GM12878 (cell line): Measurements from ENCODE around the gene PRKCQ. TPM values are rescaled to one million over a fixed set of nuclear protein-coding genes. Genes with fewer than 3 reads are reported as not detected.

Experiments used
- ATAC-seq: fragments of 200-7000 bp; cut with Tn5 transposase; 3 replicates; pipeline ENCODE4 v1.9.1; 2020; ENCODE audit warnings: mild to moderate bottlenecking, moderate library complexity
- BruUV-seq: library from RNA; stranded (reverse); fragments of 400-500 nt; replicated peaks from 2 replicates; lab custom pipeline; 2021; lab: Mats Ljungman, UMichigan
- CTCF ChIA-PET: fragments of 300-600 bp; sonication (Branson Sonifier 250); formaldehyde crosslinking; extraction: SDS; loops from one replicate; lab custom pipeline; 2021; ENCODE audit warnings: inconsistent platforms; lab: Yijun Ruan, JAX
- POLR2A ChIA-PET: fragments of 350-600 bp; formaldehyde crosslinking; extraction: SDS; loops from one replicate; lab custom pipeline; 2021; ENCODE audit warnings: inconsistent platforms; lab: Charles Lee
- RAD21 ChIA-PET: fragments of 300-600 bp; sonication (Branson Sonifier 250); formaldehyde crosslinking; loops from one replicate; lab custom pipeline; 2023; ENCODE audit warnings: antibody characterized with exemption; ENCODE audit not compliant: unreplicated experiment; lab: Charles Lee
- SMC1A ChIA-PET: fragments of 300-600 bp; sonication (Branson Sonifier 250); formaldehyde crosslinking; loops from one replicate; lab custom pipeline; 2023; ENCODE audit not compliant: unreplicated experiment, uncharacterized antibody; lab: Charles Lee
- DNase-seq: peaks from one replicate; pipeline ENCODE4 v3.0.0-alpha.2; 2011; ENCODE audit warnings: low read depth, low spot score
- FAIRE-seq: peaks from 3 replicates; lab custom pipeline; 2011; peaks lifted over from hg19 to GRCh38; lab: Jason Lieb, UNC
- H2AFZ ChIP-seq: 2 replicates; pipeline ENCODE4 v1.6.0; 2011; ENCODE audit warnings: low read depth, low read length, control low read depth; ENCODE audit not compliant: control insufficient read depth
- H3K27ac ChIP-seq: 2 replicates; pipeline ENCODE4 v1.5.1; 2011; ENCODE audit warnings: control low read depth; ENCODE audit not compliant: control insufficient read depth, insufficient read depth
- H3K27me3 ChIP-seq, 2 experiments: replicated peaks in 1 of 2; 2 replicates each; pipeline versions ENCODE4 v1.6.0 to v1.6.1; 2011; ENCODE audit warnings: low read length in 1 of 2; ENCODE audit not compliant: control insufficient read depth in 2 of 2, insufficient read depth in 2 of 2
- H3K36me3 ChIP-seq, 2 experiments: 2 replicates each; pipeline ENCODE4 v1.5.1; 2011; ENCODE audit warnings: low read length in 1 of 2; ENCODE audit not compliant: control insufficient read depth in 2 of 2, insufficient read depth in 2 of 2
- H3K4me1 ChIP-seq: 2 replicates; pipeline ENCODE4 v1.6.1; 2011; ENCODE audit warnings: mild to moderate bottlenecking, low read length, moderate library complexity, mixed read lengths; ENCODE audit not compliant: control insufficient read depth, insufficient read depth
- H3K4me2 ChIP-seq: 2 replicates; pipeline ENCODE4 v1.6.0; 2011; ENCODE audit warnings: control low read depth; ENCODE audit not compliant: control insufficient read depth, insufficient read depth
- H3K4me3 ChIP-seq: fragments of 200-600 bp; sonication (generic); 2 replicates; pipeline ENCODE4 v1.5.1; 2016
- H3K79me2 ChIP-seq: 2 replicates; pipeline ENCODE4 v1.6.0; 2011; ENCODE audit warnings: low read length; ENCODE audit not compliant: control insufficient read depth, insufficient read depth
- H3K9ac ChIP-seq: 2 replicates; pipeline ENCODE4 v1.8.0; 2011; ENCODE audit warnings: low read length, control low read depth, mixed read lengths; ENCODE audit not compliant: control insufficient read depth, insufficient read depth
- H3K9me3 ChIP-seq: replicated peaks from 3 replicates; pipeline ENCODE4 v1.5.1; 2011; ENCODE audit warnings: mild to moderate bottlenecking, low read length; ENCODE audit not compliant: control insufficient read depth, insufficient read depth
- H4K20me1 ChIP-seq: 2 replicates; pipeline ENCODE4 v1.6.0; 2011; ENCODE audit not compliant: control insufficient read depth, insufficient read depth
- ATF2 ChIP-seq: IDR thresholded peaks from 2 replicates; pipeline ENCODE4 v1.6.1; 2012; ENCODE audit warnings: low read length, inconsistent platforms
- BCL11A ChIP-seq: IDR thresholded peaks from 2 replicates; pipeline ENCODE4 v1.6.1; 2011; ENCODE audit warnings: low read depth, low read length
- BCL3 ChIP-seq: IDR thresholded peaks from 2 replicates; pipeline ENCODE4 v1.6.1; 2011; ENCODE audit warnings: borderline replicate concordance, low read depth, mild to moderate bottlenecking, moderate library complexity, low read length; ENCODE audit not compliant: insufficient read depth, poor library complexity, severe bottlenecking
- CBX3 ChIP-seq: fragments of 200-600 bp; sonication (generic); IDR thresholded peaks from 2 replicates; pipeline ENCODE4 v1.6.1; 2016; ENCODE audit warnings: low read depth, borderline replicate concordance
- CEBPB ChIP-seq, 2 experiments: fragments of 150-350 bp in 1 of 2; IDR thresholded peaks; 2 replicates each; pipeline ENCODE4 v1.6.1; 2012 to 2014; ENCODE audit warnings: low read depth in 2 of 2, low read length in 2 of 2, borderline replicate concordance in 1 of 2, inconsistent platforms in 1 of 2
- CREB1 ChIP-seq: IDR thresholded peaks from 2 replicates; pipeline ENCODE4 v1.6.1; 2012; ENCODE audit warnings: low read depth, mild to moderate bottlenecking, inconsistent platforms
- DPF2 ChIP-seq: fragments of 450-650 bp; IDR thresholded peaks from 2 replicates; pipeline ENCODE4 v1.6.1; 2017; ENCODE audit warnings: mild to moderate bottlenecking
- GATAD2B ChIP-seq: fragments of 450-650 bp; conservative IDR thresholded peaks from 2 replicates; pipeline ENCODE4 v1.6.1; 2017; ENCODE audit warnings: low read depth, mild to moderate bottlenecking, moderate library complexity
- HCFC1 ChIP-seq: fragments of 150-350 bp; IDR thresholded peaks from 2 replicates; pipeline ENCODE4 v1.6.1; 2014; ENCODE audit warnings: low read length
- IRF4 ChIP-seq: IDR thresholded peaks from 2 replicates; pipeline ENCODE4 v1.6.1; 2011; ENCODE audit warnings: low read depth, low read length
- JUND ChIP-seq: IDR thresholded peaks from 2 replicates; pipeline ENCODE4 v1.6.1; 2012; ENCODE audit warnings: low read depth, mild to moderate bottlenecking, low read length, improper control_type of control experiment, moderate library complexity
- PAX8 ChIP-seq: fragments of 450-650 bp; IDR thresholded peaks from 2 replicates; pipeline ENCODE4 v1.6.1; 2017; ENCODE audit warnings: mild to moderate bottlenecking, moderate library complexity
- STAT1 ChIP-seq: fragments of 450-650 bp; conservative IDR thresholded peaks from 2 replicates; pipeline ENCODE4 v1.6.1; 2014; ENCODE audit warnings: antibody characterized with exemption, mild to moderate bottlenecking
- TAF1 ChIP-seq: IDR thresholded peaks from 2 replicates; pipeline ENCODE4 v1.6.1; 2011; ENCODE audit warnings: mild to moderate bottlenecking, low read depth, low read length, borderline replicate concordance
- TARDBP ChIP-seq: IDR thresholded peaks from 2 replicates; pipeline ENCODE4 v1.6.1; 2016; ENCODE audit warnings: borderline replicate concordance
- ZNF24 ChIP-seq: fragments of 450-650 bp; IDR thresholded peaks from 2 replicates; pipeline ENCODE4 v1.6.1; 2017; ENCODE audit warnings: antibody characterized with exemption, mild to moderate bottlenecking
- ZSCAN29 ChIP-seq: fragments of 450-650 bp; IDR thresholded peaks from 2 replicates; pipeline ENCODE4 v1.6.1; 2017; ENCODE audit warnings: mild to moderate bottlenecking, moderate library complexity
- WGBS: methylation state at CpG from one replicate; pipeline ENCODE4 v1.1.6; 2016; ENCODE audit warnings: low lambda C conversion rate; ENCODE audit not compliant: insufficient replicate concordance, insufficient coverage; ENCODE audit errors: missing lambda C conversion rate; 5-methylcytosine and 5-hydroxymethylcytosine counted together
- in situ Hi-C: fragments of 300-500 bp; cut with MboI; formaldehyde crosslinking; loops from 9 replicates; pipeline ENCODE4 v1.14.3; 2018; ENCODE audit warnings: mixed read lengths
- intact Hi-C: fragments of 100-400 bp; cut with micrococcal nuclease; formaldehyde crosslinking; loops from one replicate; pipeline ENCODE4 v1.14.2; 2022; ENCODE audit not compliant: unreplicated experiment
- polyA plus RNA-seq, 11 experiments: library from polyadenylated mRNA; depleted of rRNA in 4 of 11; unstranded in 6 of 11; stranded (reverse) in 5 of 11; fragments of >200 nt; fragmentation: Nextera tagmentation in 4 of 11; fragmentation: Illumina TruSeq in 1 of 11; extraction: Ambion mirVana in 4 of 11; extraction: Trizol in 1 of 11; gene quantifications; 1 replicate in 1 of 11; 2 replicates in 10 of 11; pipeline versions ENCODE4 v1.2.1 to v1.2.3, GENCODE V29; 2011 to 2016; ENCODE audit warnings: inconsistent platforms in 2 of 11, missing spikeins in 2 of 11, low read depth in 1 of 11
- total RNA-seq, 4 experiments: library from RNA; depleted of rRNA in 3 of 4; stranded (reverse); fragments of >200 nt in 3 of 4; fragmentation: Illumina TruSeq in 1 of 4; extraction: Trizol in 1 of 4; gene quantifications; 2 replicates each; pipeline versions ENCODE4 v1.2.1 to v1.2.3, GENCODE V29; 2013 to 2021

The PRKCQ gene
- total and polyA plus RNA-seq, 10 of the 15 experiments (the other 5 are each of a cell fraction or from before 2014, with no cell fraction given) = 0.26 to 8.9 (median 0.98) TPM

GRCh38 chr10:6621536-6621935 lies 41.5 kb upstream of the PRKCQ start:
- ChIA-PET RAD21 (no interaction called here), SMC1A (no interaction called here), CTCF (no interaction called here), POLR2A (no interaction called here)
- 25% methylated on average over 5 of the region's 5 CpGs for WGBS
- TF ChIP-seq ZNF24 (no peak), BCL3 (no peak), PAX8 (no peak), DPF2 (no peak), IRF4 (no peak), ATF2 (no peak), TARDBP (no peak), GATAD2B (no peak), STAT1 (no peak), BCL11A (no peak), JUND (no peak), CBX3 (no peak), HCFC1 (no peak), CREB1 (no peak), CEBPB (IDR thresholded peaks at IDR 0.05; ENCODE audit: borderline replicate concordance in 1 of 2, low read depth in 2 of 2, low read length in 2 of 2) (no peak), ZSCAN29 (no peak), TAF1 (no peak)
- H3K9ac ChIP-seq = no peak overlapping the region
- no peaks in the 10 kb centered on the region for H4K20me1 ChIP-seq
- FAIRE-seq (no peak), ATAC-seq (no peak), DNase-seq (no peak)
- H3K4me3 ChIP-seq = no peak overlapping the region
- H3K4me1 ChIP-seq = no peaks in the 10 kb centered on the region
- no TSS peak for BruUV-seq
- no peaks in the 10 kb centered on the region for H3K27me3 ChIP-seq
- intact Hi-C loops = no loop called here
- in situ Hi-C loops = no loop called here
- no peaks in the 10 kb centered on the region for H3K9me3 ChIP-seq
- no peak overlapping the region for H3K27ac ChIP-seq
- no peaks in the 10 kb centered on the region for H3K36me3 ChIP-seq
- no peak overlapping the region for H3K4me2 ChIP-seq
- H3K79me2 ChIP-seq = no peaks in the 10 kb centered on the region
- H2AFZ ChIP-seq = no peak overlapping the region
